GM23338 (cell line): ENCODE data around the gene SYNE1. TPM values are rescaled to one million over a fixed set of nuclear protein-coding genes. Genes with fewer than 3 reads are reported as not detected.

Source experiments
- ATAC-seq: fragments of 200-7000 bp; cut with Tn5 transposase; 3 replicates; pipeline ENCODE4 v1.9.1; 2020
- DNase-seq: peaks from one replicate; pipeline ENCODE4 v3.0.0-alpha.2; 2015; ENCODE audit warnings: low spot score
- H2AFZ ChIP-seq: fragments of 200-600 bp; sonication (generic); 2 replicates; pipeline ENCODE4 v1.8.0; 2016; ENCODE audit warnings: antibody characterized with exemption, mild to moderate bottlenecking, moderate library complexity
- H3F3A ChIP-seq: fragments of 200-600 bp; sonication (generic); replicated peaks from 2 replicates; pipeline ENCODE4 v1.8.0; 2017; ENCODE audit warnings: antibody characterized with exemption, mixed run types, low read depth
- H3K27ac ChIP-seq: fragments of 200-600 bp; sonication (generic); 2 replicates; pipeline ENCODE4 v1.6.1; 2016; ENCODE audit warnings: low read depth
- H3K27me3 ChIP-seq: fragments of 200-600 bp; sonication (generic); 2 replicates; pipeline ENCODE4 v1.8.0; 2016; ENCODE audit warnings: mild to moderate bottlenecking, mixed run types, moderate library complexity; ENCODE audit not compliant: insufficient read depth
- H3K36me3 ChIP-seq: fragments of 200-600 bp; sonication (generic); 2 replicates; pipeline ENCODE4 v1.8.0; 2016; ENCODE audit warnings: mild to moderate bottlenecking; ENCODE audit not compliant: insufficient read depth
- H3K4me1 ChIP-seq: fragments of 200-600 bp; sonication (generic); 2 replicates; pipeline ENCODE4 v1.8.0; 2016; ENCODE audit warnings: mild to moderate bottlenecking, moderate library complexity; ENCODE audit not compliant: insufficient read depth
- H3K4me2 ChIP-seq: fragments of 200-600 bp; sonication (generic); 2 replicates; pipeline ENCODE4 v1.7.1; 2017; ENCODE audit warnings: mixed run types
- H3K4me3 ChIP-seq: fragments of 200-600 bp; sonication (generic); 2 replicates; pipeline ENCODE4 v1.6.1; 2016; ENCODE audit warnings: mixed run types
- H3K79me2 ChIP-seq: fragments of 200-600 bp; sonication (generic); replicated peaks from 2 replicates; pipeline ENCODE4 v1.8.0; 2017; ENCODE audit warnings: mild to moderate bottlenecking; ENCODE audit not compliant: insufficient read depth
- H3K9me2 ChIP-seq: fragments of 200-600 bp; sonication (generic); 2 replicates; pipeline ENCODE4 v1.8.0; 2017; ENCODE audit not compliant: insufficient read depth
- H4K20me1 ChIP-seq: fragments of 200-600 bp; sonication (generic); replicated peaks from 2 replicates; pipeline ENCODE4 v1.8.0; 2017; ENCODE audit warnings: mild to moderate bottlenecking; ENCODE audit not compliant: insufficient read depth
- H3K27ac Mint-ChIP-seq: 2 replicates; pipeline ENCODE4 v1.8.0; 2020; ENCODE audit warnings: inconsistent platforms, mild to moderate bottlenecking, moderate library complexity, mixed read lengths
- H3K27me3 Mint-ChIP-seq: 3 replicates; pipeline ENCODE4 v1.8.0; 2022; ENCODE audit warnings: low read depth, mild to moderate bottlenecking, moderate library complexity, mixed read lengths, inconsistent platforms; ENCODE audit not compliant: insufficient read depth, poor library complexity
- H3K36me3 Mint-ChIP-seq: 3 replicates; pipeline ENCODE4 v1.8.0; 2021; ENCODE audit warnings: low read depth, mild to moderate bottlenecking, inconsistent platforms, moderate library complexity, mixed read lengths
- H3K4me1 Mint-ChIP-seq: 3 replicates; pipeline ENCODE4 v1.8.0; 2020; ENCODE audit warnings: mild to moderate bottlenecking, inconsistent platforms, mixed read lengths
- H3K4me3 Mint-ChIP-seq: 3 replicates; pipeline ENCODE4 v1.8.0; 2021; ENCODE audit warnings: moderate library complexity, mild to moderate bottlenecking, inconsistent platforms, mixed read lengths
- H3K9me3 Mint-ChIP-seq: 3 replicates; pipeline ENCODE4 v1.8.0; 2020; ENCODE audit warnings: moderate library complexity, mild to moderate bottlenecking, inconsistent platforms, mixed read lengths
- CREB1 ChIP-seq: fragments of 250-450 bp; sonication (Bioruptor Pico); IDR thresholded peaks from 2 replicates; pipeline ENCODE4 v1.5.0; 2020; ENCODE audit warnings: low read depth, mild to moderate bottlenecking, moderate library complexity
- CTCF ChIP-seq, 2 experiments: fragments of 200-600 bp in 1 of 2; sonication (generic) in 1 of 2; conservative IDR thresholded peaks; 2 replicates each; pipeline versions ENCODE4 v1.5.1 to v1.6.1; 2016 to 2017; ENCODE audit warnings: antibody characterized with exemption in 2 of 2, low read depth in 2 of 2, mild to moderate bottlenecking in 2 of 2, moderate library complexity in 1 of 2
- ETS1 ChIP-seq: IDR thresholded peaks from 2 replicates; pipeline ENCODE4 v1.6.1; 2016; ENCODE audit warnings: antibody characterized with exemption
- EZH2 ChIP-seq: fragments of 200-600 bp; sonication (generic); IDR thresholded peaks from one replicate; pipeline ENCODE4 v1.8.0; 2017; ENCODE audit warnings: antibody characterized with exemption, mild to moderate bottlenecking, low read depth; ENCODE audit not compliant: unreplicated experiment
- EZH2phosphoT487 ChIP-seq: fragments of 200-600 bp; sonication (generic); IDR thresholded peaks from one replicate; pipeline ENCODE4 v1.8.1; 2018; ENCODE audit warnings: antibody characterized with exemption; ENCODE audit not compliant: unreplicated experiment
- JUNB ChIP-seq: IDR thresholded peaks from one replicate; pipeline ENCODE4 v1.6.1; 2016; ENCODE audit warnings: antibody characterized with exemption; ENCODE audit not compliant: unreplicated experiment
- NANOG ChIP-seq: IDR thresholded peaks from 2 replicates; pipeline ENCODE4 v1.6.1; 2016; ENCODE audit warnings: antibody characterized with exemption, borderline replicate concordance
- POLR2AphosphoS5 ChIP-seq: IDR thresholded peaks from 2 replicates; pipeline ENCODE4 v1.6.1; 2016; ENCODE audit warnings: antibody characterized with exemption, low read depth
- REST ChIP-seq: IDR thresholded peaks from one replicate; pipeline ENCODE4 v1.6.1; 2018; ENCODE audit warnings: antibody characterized with exemption; ENCODE audit not compliant: unreplicated experiment
- STAT1 ChIP-seq: IDR thresholded peaks from one replicate; pipeline ENCODE4 v1.6.1; 2016; ENCODE audit warnings: antibody characterized with exemption; ENCODE audit not compliant: unreplicated experiment
- ZNF114 ChIP-seq: fragments of 250-450 bp; sonication (Bioruptor Pico); IDR thresholded peaks from 2 replicates; pipeline ENCODE4 v1.5.0; 2020; ENCODE audit warnings: mild to moderate bottlenecking, moderate library complexity
- ZNF331 ChIP-seq: fragments of 250-450 bp; sonication (Bioruptor Pico); IDR thresholded peaks from 2 replicates; pipeline ENCODE4 v1.5.0; 2020; ENCODE audit warnings: low read depth, mild to moderate bottlenecking, moderate library complexity
- ZNF462 ChIP-seq: fragments of 250-450 bp; sonication (Bioruptor Pico); IDR thresholded peaks from 2 replicates; pipeline ENCODE4 v1.5.0; 2020; ENCODE audit warnings: mild to moderate bottlenecking, moderate library complexity
- polyA plus RNA-seq: library from polyadenylated mRNA; unstranded; fragments of >200 nt; fragmentation: Nextera tagmentation; extraction: Ambion mirVana; gene quantifications from 2 replicates; pipeline ENCODE4 v1.2.1, GENCODE V29; 2016
- total RNA-seq: library from RNA; depleted of rRNA; stranded (reverse); fragments of >200 nt; shearing (Covaris generic); gene quantifications from 2 replicates; pipeline ENCODE4 v1.2.3, GENCODE V29; 2014

SYNE1 gene
- total and polyA plus RNA-seq, 2 experiments from 2014 or later, result 3.9 to 13.6 TPM

- TF ChIP-seq REST (no peak), NANOG (no peak), JUNB (no peak), ZNF462 (CRISPR knock-in tag) (no peak), POLR2AphosphoS5 (no peak), ZNF331 (CRISPR knock-in tag) (no peak), ZNF114 (CRISPR knock-in tag) (no peak), EZH2 (no peak), CTCF (conservative IDR thresholded peaks at IDR 0.05; ENCODE audit: low read depth in 2 of 2) (no peak), CREB1 (no peak), STAT1 (no peak), ETS1 (no peak), EZH2phosphoT487 (no peak)
- Histone ChIP-seq H3K27me3 (no peaks in the 10 kb centered on the region), H3K27ac (no peak overlapping the region), H3K9me2 (no peaks in the 10 kb centered on the region), H3K79me2 (no peaks in the 10 kb centered on the region), H3F3A (no peaks in the 10 kb centered on the region), H3K4me3 (no peak overlapping the region), H3K4me2 (no peak overlapping the region), H2AFZ (no peak overlapping the region), H3K4me1 (no peaks in the 10 kb centered on the region), H3K36me3 (no peaks in the 10 kb centered on the region), H4K20me1 (no peaks in the 10 kb centered on the region)
- Mint-ChIP-seq H3K4me3 (no peak overlapping the region), H3K27ac (no peak overlapping the region), H3K36me3 (no peaks in the 10 kb centered on the region), H3K4me1 (no peaks in the 10 kb centered on the region), H3K27me3 (no peaks in the 10 kb centered on the region), H3K9me3 (no peaks in the 10 kb centered on the region)
- no peak for DNase-seq
- no peak for ATAC-seq
Observed at GRCh38 chr6:152435816-152436215, 201.3 kb downstream of the SYNE1 start.
